Measurements from ENCODE around the gene ZNF710.
A peak's percentile ranks its signal among the peaks of the same experiment; 100 is the strongest.

ZNF710 gene

DNA sequence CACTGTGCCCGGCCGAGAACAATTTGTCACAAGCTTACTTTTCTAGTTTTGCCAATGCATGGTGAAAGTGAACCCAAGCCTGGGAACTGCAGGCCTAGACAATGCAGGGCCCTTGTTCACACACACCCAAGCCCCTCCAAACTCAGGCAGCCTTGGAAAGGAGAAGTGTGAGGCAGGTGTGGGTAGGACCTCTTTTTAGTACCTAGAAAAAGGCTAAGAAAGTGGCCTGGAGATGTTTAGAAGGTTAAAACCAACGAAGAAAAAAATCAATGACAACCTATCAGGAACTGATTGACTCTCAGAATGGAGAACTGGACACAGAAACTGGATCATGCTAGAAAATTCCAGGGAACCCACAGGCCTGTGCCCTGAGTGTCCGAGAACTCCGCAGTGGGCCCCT lies 82.3 kb downstream of the ZNF710 start:
- DNase-seq, result no peak

- no peak for DNase-seq
Measured at GRCh38 chr15:90083954-90084607, 83.0 kb downstream of the ZNF710 start.

- no peak for DNase-seq
Measured at GRCh38 chr15:90084876-90085423, 83.8 kb downstream of the ZNF710 start.

- DNase-seq, result no peak
Measured at GRCh38 chr15:90085565-90085964, 84.4 kb downstream of the ZNF710 start.

- peak; percentile 11 for DNase-seq
Measured at GRCh38 chr15:90086868-90087268, 85.7 kb downstream of the ZNF710 start.

DNA sequence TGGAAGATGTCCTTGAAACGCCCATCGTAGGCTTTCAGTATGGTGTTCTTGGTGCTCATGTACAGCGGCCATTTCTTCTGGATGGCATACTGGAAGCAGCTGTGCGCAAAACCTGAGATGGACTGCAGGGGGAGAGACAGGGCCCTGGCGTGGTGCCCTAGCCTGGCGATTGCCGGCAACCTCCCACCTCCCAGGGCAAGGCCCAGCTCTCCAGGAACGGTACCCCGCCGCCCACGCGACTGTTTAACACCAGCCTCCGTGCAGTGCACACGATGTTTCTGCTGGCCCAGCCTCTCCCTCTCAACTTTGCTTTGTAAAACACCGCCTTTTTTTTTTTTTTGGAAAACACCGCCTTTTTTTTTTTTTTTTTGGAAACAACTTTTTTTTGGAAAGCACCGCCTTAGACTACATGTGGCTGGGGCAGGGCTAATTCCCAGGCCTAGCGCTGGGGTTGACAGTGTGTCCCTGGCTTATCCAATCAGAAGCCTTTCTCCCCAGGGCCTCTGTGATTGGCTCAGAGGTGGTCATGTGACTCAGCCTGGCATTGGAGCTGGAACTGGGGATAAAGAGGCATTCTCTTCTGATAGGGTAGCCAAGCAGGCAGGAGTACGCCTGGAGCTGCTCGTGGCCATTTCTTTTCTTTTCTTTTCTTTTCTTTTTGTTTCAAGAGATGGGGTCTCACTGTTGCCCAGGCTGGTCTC lies 86.5 kb downstream of the ZNF710 start:
- no peak for DNase-seq

DNA sequence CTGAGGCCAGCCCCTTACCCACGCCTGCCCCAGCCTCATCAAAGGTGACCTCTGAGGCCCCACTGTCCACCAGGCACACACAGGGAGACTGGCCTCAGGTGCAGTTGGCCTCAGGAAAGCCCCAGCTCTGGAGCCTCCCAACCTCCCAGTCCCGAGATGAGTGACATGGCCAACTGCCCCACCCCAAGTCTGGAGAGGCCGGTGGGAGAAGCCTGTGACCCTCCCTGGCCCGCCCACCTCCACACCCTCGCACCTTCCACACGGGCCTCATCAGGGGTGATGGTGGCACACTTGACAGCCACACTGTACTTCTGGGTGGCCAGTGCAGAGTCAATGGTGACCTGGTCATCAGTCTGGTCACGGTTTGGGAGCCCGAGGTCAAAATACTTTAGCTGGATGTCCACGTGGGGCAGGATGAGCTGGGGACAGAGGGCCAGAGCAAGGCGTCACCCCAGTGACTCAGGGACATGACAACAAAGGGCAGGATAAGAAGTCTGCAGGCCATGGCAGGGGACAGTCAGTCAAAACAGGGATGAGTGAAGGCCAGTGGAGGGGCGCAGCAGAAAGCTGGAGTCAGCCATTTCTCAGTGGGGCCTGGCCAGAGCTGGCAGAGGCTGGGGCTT lies 89.2 kb downstream of the ZNF710 start:
- DNase-seq, result no peak

DNA sequence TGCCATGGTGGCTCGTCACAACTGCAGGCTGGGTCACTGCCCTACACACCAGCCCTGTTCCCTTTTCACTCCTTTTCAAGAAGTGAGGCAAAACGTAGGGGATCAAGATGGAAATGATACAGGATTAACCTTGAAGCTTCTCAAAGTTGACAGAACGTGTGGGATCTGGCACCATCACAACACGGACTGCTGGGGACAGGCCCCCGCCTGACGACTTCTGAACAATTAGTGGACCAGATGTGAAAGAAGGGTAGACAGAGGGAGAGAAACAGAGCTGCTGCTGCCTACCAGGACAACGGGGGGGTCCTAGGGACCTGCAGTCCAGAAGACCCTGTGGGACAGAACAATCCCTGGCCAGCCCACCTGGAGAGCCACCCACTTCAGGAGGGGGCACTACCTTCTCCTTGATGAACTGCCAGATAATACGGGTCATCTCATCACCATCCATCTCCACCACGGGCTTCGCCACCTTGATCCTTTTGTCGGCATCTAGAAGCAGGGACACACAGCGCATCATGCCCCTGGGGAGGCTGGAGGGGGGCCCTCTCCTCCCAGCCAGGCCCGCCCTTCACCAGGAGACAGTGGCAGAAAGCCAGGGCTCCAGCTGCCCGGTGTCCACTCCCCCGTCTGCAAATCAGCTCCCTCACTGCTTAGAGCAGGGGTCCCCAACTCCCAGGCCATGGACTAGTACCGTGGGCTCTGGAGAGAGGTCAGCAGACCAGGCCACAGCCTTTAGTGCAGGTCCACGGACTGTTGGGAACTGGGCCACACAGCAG lies 90.2 kb downstream of the ZNF710 start:
- no peak for DNase-seq

DNA sequence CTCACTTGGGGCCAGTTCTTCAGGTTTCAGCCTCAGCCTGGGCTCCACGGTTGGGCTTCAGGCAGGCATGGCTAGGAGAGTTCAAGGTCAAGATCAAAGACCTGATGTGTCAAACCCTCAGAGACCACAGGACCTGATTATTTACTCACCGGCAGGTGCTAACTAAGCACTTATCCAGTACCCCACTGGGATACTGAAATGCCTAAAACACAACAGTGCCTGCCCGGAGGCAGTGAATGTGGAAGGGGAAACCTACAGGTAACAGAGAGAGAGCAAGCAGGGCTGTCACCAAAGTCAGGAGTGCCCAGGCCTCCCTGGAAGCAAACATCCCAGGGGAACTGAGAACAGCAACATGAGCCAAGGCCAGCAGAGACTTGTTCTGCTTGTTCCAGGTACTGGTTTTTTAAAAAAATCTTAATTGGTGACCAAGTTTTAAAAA lies 94.4 kb downstream of the ZNF710 start:
- DNase-seq, result peak; percentile 42

DNA sequence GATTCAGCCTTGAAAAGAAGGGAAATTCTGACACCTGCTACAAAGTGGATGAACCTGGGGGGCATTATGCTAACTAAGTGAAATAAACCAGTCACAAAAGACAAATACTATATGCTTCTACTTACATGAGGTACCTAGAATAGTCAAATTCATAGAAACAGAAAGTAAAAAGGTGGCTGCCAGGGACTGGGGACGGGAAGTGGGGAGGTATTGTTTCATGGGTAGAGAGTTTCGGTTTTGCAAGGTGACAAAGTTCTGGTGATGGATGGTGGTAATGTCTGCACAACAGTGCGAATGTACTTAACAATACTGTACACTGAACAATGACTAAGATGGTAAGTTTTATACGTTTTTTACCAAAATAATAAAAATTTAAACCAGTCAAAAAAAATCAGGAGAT lies 96.4 kb downstream of the ZNF710 start:
- DNase-seq, result no peak

DNA sequence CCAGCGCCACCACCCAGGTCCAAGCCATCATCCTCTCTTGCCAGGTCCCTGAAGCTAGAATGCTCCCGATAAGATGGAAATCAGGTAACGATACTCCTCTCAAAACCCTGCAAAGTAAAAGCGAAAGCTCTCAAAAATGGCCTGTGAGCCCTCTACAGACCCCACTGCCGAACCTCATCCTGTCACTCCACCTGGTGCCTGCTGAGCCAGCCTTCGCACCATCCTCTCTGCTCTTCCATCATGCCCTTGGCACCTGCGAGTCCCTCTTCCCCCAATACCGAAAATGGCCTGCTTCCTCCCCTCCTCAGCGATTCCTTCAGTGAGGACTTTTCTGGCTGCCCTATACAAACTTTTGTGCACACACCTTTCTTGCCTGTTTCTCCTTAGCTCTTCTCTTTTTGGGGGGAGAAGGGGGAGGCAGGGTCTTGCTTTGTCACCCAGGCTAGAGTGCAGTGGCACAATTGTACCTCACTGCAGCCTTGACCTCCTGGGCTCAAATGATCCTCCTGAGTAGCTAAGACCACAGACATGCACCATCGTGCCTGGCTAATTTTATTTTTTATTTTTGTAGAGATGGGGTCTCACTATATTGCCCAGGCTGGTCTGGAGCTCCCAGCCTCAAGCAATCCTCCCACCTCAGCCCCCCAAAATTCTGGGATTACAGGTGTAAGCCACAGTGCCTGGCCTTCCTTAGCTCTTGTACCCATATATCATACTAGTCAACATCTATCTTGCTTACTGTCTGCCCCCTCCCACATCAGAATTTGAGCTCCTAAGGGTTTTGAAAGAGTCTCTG lies 98.1 kb downstream of the ZNF710 start:
- DNase-seq, result no peak

- no peak for DNase-seq
Measured at GRCh38 chr15:90099868-90100831, 99.0 kb downstream of the ZNF710 start.

DNA sequence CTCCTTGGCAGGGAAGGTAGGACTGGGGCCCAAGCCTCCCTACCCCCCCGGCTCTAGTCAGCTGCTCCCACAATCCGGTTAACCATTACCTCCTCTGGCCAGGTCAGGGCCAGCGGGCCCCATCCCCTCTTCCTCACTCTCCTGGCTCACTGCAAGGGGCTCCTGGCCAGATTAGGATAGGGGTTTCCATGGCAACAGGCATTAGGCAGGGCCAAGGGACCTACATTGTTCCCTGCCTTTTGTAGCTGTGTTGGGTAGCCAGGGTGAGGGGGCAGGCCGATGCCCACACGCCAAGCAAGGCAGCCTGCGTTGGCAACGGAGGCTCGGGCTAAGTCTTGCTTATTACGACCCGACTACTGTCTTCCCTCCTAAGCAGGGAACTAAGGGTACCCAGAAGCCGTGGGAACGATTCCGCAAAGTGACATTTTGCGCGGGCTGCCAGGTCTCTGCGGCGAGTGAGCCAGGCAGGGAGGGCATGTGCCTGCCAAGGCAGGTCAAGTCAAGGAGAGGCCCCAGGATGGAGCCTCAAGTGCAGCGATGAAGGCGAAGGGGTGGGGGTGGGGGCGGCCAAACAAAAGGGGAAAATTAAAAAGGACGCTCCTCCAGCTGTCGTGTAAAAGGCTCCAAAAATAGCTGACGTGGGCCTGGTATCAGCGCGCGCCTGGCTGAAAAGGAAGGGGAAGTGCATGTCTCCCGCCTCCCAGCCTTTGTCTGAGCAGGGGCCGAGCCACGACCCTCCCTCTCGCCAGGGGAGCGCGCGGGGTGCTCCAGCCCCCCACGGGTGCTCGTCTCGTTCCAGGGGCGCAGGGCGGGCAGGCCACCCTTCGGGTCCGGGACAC lies 100.2 kb downstream of the ZNF710 start:
- DNase-seq, result no peak

DNA sequence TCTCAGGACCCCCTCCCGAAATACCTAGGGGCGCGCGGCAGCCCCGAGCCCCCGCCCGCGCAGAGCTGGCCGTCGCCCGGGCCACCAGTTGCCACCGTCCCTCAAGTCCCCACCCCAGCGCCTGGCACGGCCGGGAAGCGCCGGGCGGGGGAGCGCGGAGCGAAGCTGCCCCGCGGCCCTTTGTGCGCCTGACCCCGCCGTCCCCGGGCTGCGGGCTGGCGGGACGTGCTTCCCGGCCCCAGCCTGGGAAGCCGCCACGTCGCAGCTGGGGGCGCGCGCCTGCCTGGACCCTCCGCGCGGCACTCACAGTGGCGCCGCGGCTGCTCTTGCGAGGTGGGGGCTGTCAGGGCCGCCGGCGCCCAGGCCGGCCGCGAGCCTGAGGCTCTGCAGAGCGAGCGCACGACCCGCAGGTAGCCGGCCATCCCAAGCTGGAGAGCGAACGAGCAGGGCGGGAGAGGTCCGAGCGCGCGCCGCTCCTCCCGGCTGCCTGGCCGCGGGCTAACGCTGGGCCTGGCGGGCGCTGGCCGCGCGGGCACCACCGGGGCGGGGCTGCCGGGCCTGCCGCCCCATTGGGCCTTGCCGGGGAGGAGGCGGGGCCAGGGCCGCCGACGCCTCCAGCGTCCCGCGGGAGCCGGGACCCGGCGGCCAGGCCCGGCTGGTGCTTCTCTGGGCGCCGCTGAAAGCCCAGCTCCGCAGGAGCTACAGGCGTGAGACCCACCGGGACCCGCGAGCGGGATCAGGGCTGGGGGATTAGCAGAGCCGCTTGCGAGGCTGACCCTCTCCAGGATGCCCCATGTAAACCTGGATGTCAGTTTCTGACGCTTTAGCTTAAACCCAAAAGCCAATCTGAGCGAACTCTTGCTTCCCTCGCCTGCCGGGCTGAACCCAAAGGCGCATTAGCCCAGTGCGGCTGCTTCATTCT lies 101.1 kb downstream of the ZNF710 start, which contains the start of gene IDH2:
Gene IDH2, minus strand, starts transcription at position 500 of the 922 bp plus-strand sequence. Its CDS starts 78 bp downstream, at position 422.
- DNase-seq, result peak; percentile 87

DNA sequence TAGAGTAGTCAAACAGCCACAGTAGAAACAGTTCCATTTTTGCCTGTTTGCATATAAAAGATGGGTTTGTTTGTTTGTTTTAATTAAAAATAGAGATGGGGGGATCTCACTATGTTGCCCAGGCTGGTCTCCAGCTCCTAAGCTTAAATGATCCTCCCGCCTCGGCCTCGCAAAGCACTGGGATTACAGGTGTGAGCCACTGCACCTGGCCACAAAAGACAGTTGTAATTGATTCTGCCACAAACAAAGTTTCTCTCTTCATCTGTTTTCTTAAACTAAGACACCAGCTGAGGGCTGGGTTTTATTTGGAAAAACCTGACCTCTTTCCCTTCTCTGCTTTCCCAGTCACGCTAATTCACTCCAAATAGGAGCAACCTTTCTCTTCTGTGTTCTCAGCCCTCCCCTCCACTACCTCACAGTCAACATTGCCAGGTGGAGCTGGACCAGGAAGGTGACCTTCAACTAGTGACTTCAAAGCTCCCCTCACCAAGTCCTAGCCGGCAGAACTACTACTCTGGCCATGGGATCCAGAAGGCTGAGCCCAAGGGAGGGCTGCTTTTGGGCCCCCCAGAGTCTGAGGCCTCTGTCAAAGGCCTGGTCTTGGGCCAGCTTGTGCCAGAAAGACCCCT lies 102.7 kb downstream of the ZNF710 start:
- peak; percentile 73 for DNase-seq

GRCh38 chr15:90104551-90104950 lies 103.4 kb downstream of the ZNF710 start:
- DNase-seq, result no peak

- no peak for DNase-seq
Measured at GRCh38 chr15:90105521-90105920, 104.4 kb downstream of the ZNF710 start.

DNA sequence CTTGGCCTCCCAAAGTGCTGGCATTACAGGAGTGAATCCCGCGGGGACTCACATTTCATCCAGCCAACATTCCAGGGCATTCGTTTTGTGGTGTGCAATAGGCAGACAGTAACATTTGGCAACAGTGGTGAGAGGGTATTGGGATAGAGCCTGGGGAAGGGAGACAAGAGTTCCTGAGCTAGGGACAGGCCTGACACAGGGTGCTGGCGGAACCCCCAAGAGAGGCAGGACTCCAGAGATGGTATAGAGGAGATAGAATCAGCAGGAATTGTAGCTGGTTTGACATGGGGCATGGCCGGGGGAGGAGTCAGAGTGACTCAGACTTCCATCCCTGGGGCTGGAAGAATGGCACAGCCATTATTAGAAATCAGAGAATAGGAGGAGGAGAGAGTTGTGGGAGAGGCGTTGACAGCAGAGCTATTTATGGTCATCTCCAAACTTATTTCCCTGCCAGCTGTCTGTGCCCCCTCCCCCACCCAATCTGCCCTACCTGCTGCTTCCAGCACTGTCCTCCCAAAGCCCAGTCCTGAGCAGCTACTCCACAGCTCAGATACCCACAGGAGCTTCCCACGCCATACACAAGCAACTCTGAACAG lies 105.5 kb downstream of the ZNF710 start:
- no peak for DNase-seq

Data from NCI-H774 (cell line).